K562 (cell line): ENCODE results near the gene SETD1B. TPM values are rescaled to one million over a fixed set of nuclear protein-coding genes. Genes with fewer than 3 reads are reported as not detected.

Experiments used
- EGR1 ChIP-seq: fragments of 450-650 bp; conservative IDR thresholded peaks from 2 replicates; pipeline ENCODE4 v1.6.1; 2017; ENCODE audit warnings: mild to moderate bottlenecking
- ERF ChIP-seq: fragments of 450-650 bp; formaldehyde crosslinking; IDR thresholded peaks from 2 replicates; pipeline ENCODE4 v1.4.0; 2020; ENCODE audit warnings: mild to moderate bottlenecking, mixed read lengths
- HEY1 ChIP-seq: fragments of 250-450 bp; sonication (Bioruptor Pico); IDR thresholded peaks from 2 replicates; pipeline ENCODE4 v1.5.0; 2020; ENCODE audit warnings: mild to moderate bottlenecking, moderate library complexity, borderline replicate concordance
- KHSRP ChIP-seq: fragments of 450-650 bp; IDR thresholded peaks from 2 replicates; pipeline ENCODE4 v1.6.1; 2017
- KLF13 ChIP-seq: fragments of 450-650 bp; IDR thresholded peaks from 2 replicates; pipeline ENCODE4 v1.6.1; 2016; ENCODE audit warnings: missing genetic modification characterization, low read depth, mild to moderate bottlenecking, missing compliant biosample characterization, moderate library complexity, borderline replicate concordance
- NCOA4 ChIP-seq: fragments of 450-650 bp; IDR thresholded peaks from 2 replicates; pipeline ENCODE4 v1.6.1; 2018; ENCODE audit warnings: mild to moderate bottlenecking; ENCODE audit not compliant: partially characterized antibody
- NCOR1 ChIP-seq: fragments of 450-650 bp; IDR thresholded peaks from 2 replicates; pipeline ENCODE4 v1.6.1; 2016; ENCODE audit warnings: mild to moderate bottlenecking, moderate library complexity
- POLR2G ChIP-seq: fragments of 200-400 bp; formaldehyde crosslinking; IDR thresholded peaks from 2 replicates; pipeline ENCODE4 v1.6.1; 2017; ENCODE audit warnings: low read depth, mild to moderate bottlenecking, antibody characterized with exemption, low read length, moderate library complexity
- RBBP5 ChIP-seq: fragments of 200-600 bp; sonication (generic); IDR thresholded peaks from 2 replicates; pipeline ENCODE4 v1.6.1; 2012; ENCODE audit warnings: borderline replicate concordance, mild to moderate bottlenecking, low read length, control low read depth, inconsistent platforms; ENCODE audit not compliant: insufficient read depth, poor library complexity, severe bottlenecking
- SRSF1 ChIP-seq: fragments of 200-400 bp; formaldehyde crosslinking; IDR thresholded peaks from 2 replicates; pipeline ENCODE4 v1.6.1; 2017; ENCODE audit warnings: mild to moderate bottlenecking, low read depth, low read length, moderate library complexity
- SRSF3 ChIP-seq: fragments of 200-400 bp; formaldehyde crosslinking; IDR thresholded peaks from 2 replicates; pipeline ENCODE4 v1.6.1; 2016; ENCODE audit warnings: mild to moderate bottlenecking, low read length, moderate library complexity; ENCODE audit not compliant: insufficient read depth
- ZBTB7A ChIP-seq: IDR thresholded peaks from 2 replicates; pipeline ENCODE4 v1.6.1; 2011; ENCODE audit warnings: low read depth, mild to moderate bottlenecking, low read length, moderate library complexity, borderline replicate concordance; ENCODE audit not compliant: control insufficient read depth
- ZNF121 ChIP-seq: sonication (generic); formaldehyde crosslinking; conservative IDR thresholded peaks from 2 replicates; pipeline ENCODE4 v1.8.0; 2022; ENCODE audit warnings: missing genetic modification reagents
- ZNF444 ChIP-seq: fragments of 250-450 bp; sonication (Bioruptor Pico); IDR thresholded peaks from 2 replicates; pipeline ENCODE4 v1.4.0; 2020; ENCODE audit warnings: mild to moderate bottlenecking, moderate library complexity
- polyA plus RNA-seq, 8 experiments: library from polyadenylated mRNA; depleted of rRNA in 4 of 8; stranded (reverse) in 5 of 8; unstranded in 3 of 8; fragments of >200 nt; fragmentation: Nextera tagmentation in 2 of 8; fragmentation: Illumina TruSeq in 1 of 8; extraction: Ambion mirVana in 2 of 8; extraction: Trizol in 1 of 8; gene quantifications; 2 replicates each; pipeline versions ENCODE4 v1.2.1 to v1.2.3, GENCODE V29; 2011 to 2014; ENCODE audit warnings: inconsistent platforms in 1 of 8, missing spikeins in 1 of 8
- total RNA-seq, 7 experiments: library from RNA; depleted of rRNA in 6 of 7; stranded (reverse); fragments of >200 nt in 6 of 7; fragmentation: Illumina TruSeq in 2 of 7; extraction: Trizol in 2 of 7; gene quantifications; 2 replicates each; pipeline versions ENCODE4 v1.2.1 to v1.2.3, GENCODE V29; 2011 to 2021; ENCODE audit warnings: low replicate concordance in 1 of 7
- TF ChIP-seq, protein P1 (sequence below), 3 experiments: fragments of 200-800 bp in 1 of 3; fragments of 250-450 bp in 1 of 3; fragments of 450-650 bp in 1 of 3; sonication (Bioruptor Pico) in 1 of 3; sonication (Bioruptor generic) in 1 of 3; formaldehyde crosslinking in 1 of 3; IDR thresholded peaks; 2 replicates each; pipeline versions ENCODE4 v1.6.1 to v1.8.0; 2016 to 2022; ENCODE audit warnings: mild to moderate bottlenecking in 2 of 3, missing genetic modification characterization in 2 of 3, missing compliant biosample characterization in 1 of 3, moderate library complexity in 1 of 3
- TF ChIP-seq, protein P2 (sequence below): fragments of 450-650 bp; IDR thresholded peaks from 2 replicates; pipeline ENCODE4 v1.6.1; 2018; ENCODE audit not compliant: partially characterized antibody
- TF ChIP-seq, protein P3 (sequence below), 2 experiments: fragments of 450-650 bp in 1 of 2; sonication (generic) in 1 of 2; formaldehyde crosslinking; conservative IDR thresholded peaks; 2 replicates each; pipeline versions ENCODE4 v1.4.0 to v1.8.1; 2020 to 2022; ENCODE audit warnings: mild to moderate bottlenecking in 1 of 2, missing genetic modification reagents in 1 of 2
- TF ChIP-seq, protein P4 (sequence below): sonication (generic); formaldehyde crosslinking; IDR thresholded peaks from 2 replicates; pipeline ENCODE4 v1.8.0; 2022; ENCODE audit warnings: mild to moderate bottlenecking, low read depth, missing genetic modification reagents

Gene SETD1B
- total and polyA plus RNA-seq, 9 of the 15 experiments (the other 6 are each of a cell fraction or from before 2014, with no cell fraction given), result 0.48 to 26.6 (median 2.3) TPM

DNA sequence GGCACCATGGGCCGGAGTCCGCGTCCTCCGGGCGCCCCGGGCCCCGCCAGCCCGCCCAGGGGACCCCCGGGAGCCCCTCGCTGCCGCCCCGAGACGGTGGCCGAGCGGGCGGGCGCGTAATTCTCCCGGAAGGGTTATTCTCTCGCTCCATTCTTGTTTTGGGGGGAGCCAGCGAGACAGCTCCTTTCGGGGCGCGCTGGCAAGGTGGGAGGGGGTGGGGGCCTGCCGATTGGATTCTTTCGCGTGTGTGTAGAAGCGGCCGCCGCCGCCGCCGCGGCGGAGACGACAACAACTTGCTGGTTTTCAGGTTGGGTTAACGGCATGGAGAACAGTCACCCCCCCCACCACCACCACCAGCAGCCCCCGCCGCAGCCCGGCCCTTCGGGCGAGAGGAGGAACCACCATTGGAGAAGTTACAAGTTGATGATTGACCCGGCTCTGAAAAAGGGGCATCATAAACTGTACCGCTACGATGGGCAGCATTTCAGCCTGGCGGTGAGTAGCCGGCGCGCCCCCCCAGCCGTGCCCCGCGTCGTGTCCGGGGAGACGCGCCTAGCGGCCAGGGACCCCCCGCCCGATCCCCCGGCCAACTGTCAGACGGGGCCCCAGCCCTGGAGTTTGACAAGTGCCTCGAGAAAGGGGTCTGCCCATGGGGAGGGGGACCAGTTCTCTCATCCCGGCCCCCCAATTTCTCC lies 755 bp downstream of the SETD1B start (continued):
- TF ChIP-seq EGR1 (no peak), ERF (CRISPR knock-in tag) (no peak), KHSRP (no peak), SRSF3 (0 out of 2 replicates have a peak, but pooled peaks have one; percentile 72), NCOR1 (no peak), ZNF444 (CRISPR knock-in tag) (no peak), KLF13 (tag) (no peak), ZBTB7A (peak; percentile 85), POLR2G (peak; percentile 62), SRSF1 (no peak), HEY1 (CRISPR knock-in tag) (no peak), ZNF121 (CRISPR knock-in tag) (no peak), RBBP5 (peak; percentile 38), NCOA4 (no peak)
- TF ChIP-seq, protein P1, sequence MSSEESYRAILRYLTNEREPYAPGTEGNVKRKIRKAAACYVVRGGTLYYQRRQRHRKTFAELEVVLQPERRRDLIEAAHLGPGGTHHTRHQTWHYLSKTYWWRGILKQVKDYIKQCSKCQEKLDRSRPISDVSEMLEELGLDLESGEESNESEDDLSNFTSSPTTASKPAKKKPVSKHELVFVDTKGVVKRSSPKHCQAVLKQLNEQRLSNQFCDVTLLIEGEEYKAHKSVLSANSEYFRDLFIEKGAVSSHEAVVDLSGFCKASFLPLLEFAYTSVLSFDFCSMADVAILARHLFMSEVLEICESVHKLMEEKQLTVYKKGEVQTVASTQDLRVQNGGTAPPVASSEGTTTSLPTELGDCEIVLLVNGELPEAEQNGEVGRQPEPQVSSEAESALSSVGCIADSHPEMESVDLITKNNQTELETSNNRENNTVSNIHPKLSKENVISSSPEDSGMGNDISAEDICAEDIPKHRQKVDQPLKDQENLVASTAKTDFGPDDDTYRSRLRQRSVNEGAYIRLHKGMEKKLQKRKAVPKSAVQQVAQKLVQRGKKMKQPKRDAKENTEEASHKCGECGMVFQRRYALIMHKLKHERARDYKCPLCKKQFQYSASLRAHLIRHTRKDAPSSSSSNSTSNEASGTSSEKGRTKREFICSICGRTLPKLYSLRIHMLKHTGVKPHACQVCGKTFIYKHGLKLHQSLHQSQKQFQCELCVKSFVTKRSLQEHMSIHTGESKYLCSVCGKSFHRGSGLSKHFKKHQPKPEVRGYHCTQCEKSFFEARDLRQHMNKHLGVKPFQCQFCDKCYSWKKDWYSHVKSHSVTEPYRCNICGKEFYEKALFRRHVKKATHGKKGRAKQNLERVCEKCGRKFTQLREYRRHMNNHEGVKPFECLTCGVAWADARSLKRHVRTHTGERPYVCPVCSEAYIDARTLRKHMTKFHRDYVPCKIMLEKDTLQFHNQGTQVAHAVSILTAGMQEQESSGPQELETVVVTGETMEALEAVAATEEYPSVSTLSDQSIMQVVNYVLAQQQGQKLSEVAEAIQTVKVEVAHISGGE (CRISPR knock-in tag; IDR thresholded peaks at IDR 0.05), result no peak
- TF ChIP-seq, protein P2, sequence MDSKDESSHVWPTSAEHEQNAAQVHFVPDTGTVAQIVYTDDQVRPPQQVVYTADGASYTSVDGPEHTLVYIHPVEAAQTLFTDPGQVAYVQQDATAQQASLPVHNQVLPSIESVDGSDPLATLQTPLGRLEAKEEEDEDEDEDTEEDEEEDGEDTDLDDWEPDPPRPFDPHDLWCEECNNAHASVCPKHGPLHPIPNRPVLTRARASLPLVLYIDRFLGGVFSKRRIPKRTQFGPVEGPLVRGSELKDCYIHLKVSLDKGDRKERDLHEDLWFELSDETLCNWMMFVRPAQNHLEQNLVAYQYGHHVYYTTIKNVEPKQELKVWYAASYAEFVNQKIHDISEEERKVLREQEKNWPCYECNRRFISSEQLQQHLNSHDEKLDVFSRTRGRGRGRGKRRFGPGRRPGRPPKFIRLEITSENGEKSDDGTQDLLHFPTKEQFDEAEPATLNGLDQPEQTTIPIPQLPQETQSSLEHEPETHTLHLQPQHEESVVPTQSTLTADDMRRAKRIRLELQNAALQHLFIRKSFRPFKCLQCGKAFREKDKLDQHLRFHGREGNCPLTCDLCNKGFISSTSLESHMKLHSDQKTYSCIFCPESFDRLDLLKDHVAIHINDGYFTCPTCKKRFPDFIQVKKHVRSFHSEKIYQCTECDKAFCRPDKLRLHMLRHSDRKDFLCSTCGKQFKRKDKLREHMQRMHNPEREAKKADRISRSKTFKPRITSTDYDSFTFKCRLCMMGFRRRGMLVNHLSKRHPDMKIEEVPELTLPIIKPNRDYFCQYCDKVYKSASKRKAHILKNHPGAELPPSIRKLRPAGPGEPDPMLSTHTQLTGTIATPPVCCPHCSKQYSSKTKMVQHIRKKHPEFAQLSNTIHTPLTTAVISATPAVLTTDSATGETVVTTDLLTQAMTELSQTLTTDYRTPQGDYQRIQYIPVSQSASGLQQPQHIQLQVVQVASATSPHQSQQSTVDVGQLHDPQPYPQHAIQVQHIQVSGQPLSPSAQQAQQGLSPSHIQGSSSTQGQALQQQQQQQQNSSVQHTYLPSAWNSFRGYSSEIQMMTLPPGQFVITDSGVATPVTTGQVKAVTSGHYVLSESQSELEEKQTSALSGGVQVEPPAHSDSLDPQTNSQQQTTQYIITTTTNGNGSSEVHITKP, result peak; percentile 47
- TF ChIP-seq, protein P3, sequence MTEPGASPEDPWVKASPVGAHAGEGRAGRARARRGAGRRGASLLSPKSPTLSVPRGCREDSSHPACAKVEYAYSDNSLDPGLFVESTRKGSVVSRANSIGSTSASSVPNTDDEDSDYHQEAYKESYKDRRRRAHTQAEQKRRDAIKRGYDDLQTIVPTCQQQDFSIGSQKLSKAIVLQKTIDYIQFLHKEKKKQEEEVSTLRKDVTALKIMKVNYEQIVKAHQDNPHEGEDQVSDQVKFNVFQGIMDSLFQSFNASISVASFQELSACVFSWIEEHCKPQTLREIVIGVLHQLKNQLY (CRISPR knock-in tag; conservative IDR thresholded peaks at IDR 0.05), result no peak
- TF ChIP-seq, protein P4, sequence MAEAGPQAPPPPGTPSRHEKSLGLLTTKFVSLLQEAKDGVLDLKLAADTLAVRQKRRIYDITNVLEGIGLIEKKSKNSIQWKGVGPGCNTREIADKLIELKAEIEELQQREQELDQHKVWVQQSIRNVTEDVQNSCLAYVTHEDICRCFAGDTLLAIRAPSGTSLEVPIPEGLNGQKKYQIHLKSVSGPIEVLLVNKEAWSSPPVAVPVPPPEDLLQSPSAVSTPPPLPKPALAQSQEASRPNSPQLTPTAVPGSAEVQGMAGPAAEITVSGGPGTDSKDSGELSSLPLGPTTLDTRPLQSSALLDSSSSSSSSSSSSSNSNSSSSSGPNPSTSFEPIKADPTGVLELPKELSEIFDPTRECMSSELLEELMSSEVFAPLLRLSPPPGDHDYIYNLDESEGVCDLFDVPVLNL (CRISPR knock-in tag), result no peak
